Measurements from ENCODE around the gene GNG13. TPM values are rescaled to one million over a fixed set of nuclear protein-coding genes. Genes with fewer than 3 reads are reported as not detected.

Gene GNG13
- total RNA-seq, 1 donor from 2014 or later: not detected

DNA sequence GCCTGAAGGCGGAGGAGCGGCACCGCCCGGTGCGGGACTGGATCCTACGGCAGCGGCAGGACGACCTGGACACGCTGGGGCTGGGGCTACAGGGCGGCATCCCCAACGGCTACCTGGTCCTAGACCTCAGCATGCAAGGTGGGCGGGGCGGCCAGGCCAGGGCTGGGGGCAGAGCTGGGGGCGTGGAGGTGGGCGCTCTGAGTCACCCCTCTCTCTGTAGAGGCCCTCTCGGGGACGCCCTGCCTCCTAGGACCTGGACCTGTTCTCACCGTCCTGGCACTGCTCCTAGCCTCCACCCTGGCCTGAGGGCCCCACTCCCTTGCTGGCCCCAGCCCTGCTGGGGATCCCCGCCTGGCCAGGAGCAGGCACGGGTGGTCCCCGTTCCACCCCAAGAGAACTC, 32.1 kb downstream of the GNG13 start:
- H3K36me3 ChIP-seq: no peaks in the 10 kb centered on the region
- ATAC-seq (no peak), DNase-seq (no peak)
- H3K4me3 ChIP-seq: no peak overlapping the region
- no peak overlapping the region for H3K27ac ChIP-seq
- no peaks in the 10 kb centered on the region for H3K4me1 ChIP-seq
- TF ChIP-seq, protein P1, sequence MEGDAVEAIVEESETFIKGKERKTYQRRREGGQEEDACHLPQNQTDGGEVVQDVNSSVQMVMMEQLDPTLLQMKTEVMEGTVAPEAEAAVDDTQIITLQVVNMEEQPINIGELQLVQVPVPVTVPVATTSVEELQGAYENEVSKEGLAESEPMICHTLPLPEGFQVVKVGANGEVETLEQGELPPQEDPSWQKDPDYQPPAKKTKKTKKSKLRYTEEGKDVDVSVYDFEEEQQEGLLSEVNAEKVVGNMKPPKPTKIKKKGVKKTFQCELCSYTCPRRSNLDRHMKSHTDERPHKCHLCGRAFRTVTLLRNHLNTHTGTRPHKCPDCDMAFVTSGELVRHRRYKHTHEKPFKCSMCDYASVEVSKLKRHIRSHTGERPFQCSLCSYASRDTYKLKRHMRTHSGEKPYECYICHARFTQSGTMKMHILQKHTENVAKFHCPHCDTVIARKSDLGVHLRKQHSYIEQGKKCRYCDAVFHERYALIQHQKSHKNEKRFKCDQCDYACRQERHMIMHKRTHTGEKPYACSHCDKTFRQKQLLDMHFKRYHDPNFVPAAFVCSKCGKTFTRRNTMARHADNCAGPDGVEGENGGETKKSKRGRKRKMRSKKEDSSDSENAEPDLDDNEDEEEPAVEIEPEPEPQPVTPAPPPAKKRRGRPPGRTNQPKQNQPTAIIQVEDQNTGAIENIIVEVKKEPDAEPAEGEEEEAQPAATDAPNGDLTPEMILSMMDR (IDR thresholded peaks at IDR 0.05): no peak
- H3K9me3 ChIP-seq: no peaks in the 10 kb centered on the region
- no peaks in the 10 kb centered on the region for H3K27me3 ChIP-seq (ENCODE audit: low read depth)
- intact Hi-C loops (cut with DNase I): no loop called here

DNA sequence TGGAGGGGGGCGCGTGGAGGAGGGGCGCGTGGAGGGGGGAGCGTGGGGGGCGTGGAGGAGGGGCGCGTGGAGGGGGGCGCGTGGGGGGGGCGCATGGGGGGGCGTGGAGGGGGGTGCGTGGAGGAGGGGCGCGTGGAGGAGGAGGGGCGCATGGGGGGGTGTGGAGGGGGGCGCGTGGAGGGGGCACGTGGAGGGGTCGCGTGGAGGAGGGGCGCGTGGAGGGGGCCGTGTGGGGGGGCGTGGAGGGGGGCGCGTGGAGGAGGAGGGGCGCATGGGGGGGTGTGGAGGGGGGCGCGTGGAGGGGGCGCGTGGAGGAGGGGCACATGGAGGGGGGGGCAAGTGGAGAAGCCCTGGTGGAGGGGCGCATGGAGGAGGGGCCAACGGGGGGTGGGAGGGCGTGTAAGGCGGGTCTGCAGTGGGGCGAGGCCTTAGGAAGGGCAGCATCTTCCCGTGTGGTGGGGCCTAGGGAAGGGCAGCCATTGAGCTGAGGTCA, 32.7 kb downstream of the GNG13 start:
- ATAC-seq (no peak), DNase-seq (no peak)
- H3K4me1 ChIP-seq: no peaks in the 10 kb centered on the region
- no peaks in the 10 kb centered on the region for H3K9me3 ChIP-seq
- H3K4me3 ChIP-seq: no peak overlapping the region
- intact Hi-C loops (cut with DNase I): no loop called here
- no peak overlapping the region for H3K27ac ChIP-seq
- no peaks in the 10 kb centered on the region for H3K36me3 ChIP-seq
- no peaks in the 10 kb centered on the region for H3K27me3 ChIP-seq (ENCODE audit: low read depth)
- TF ChIP-seq, protein P1 (IDR thresholded peaks at IDR 0.05): no peak

DNA sequence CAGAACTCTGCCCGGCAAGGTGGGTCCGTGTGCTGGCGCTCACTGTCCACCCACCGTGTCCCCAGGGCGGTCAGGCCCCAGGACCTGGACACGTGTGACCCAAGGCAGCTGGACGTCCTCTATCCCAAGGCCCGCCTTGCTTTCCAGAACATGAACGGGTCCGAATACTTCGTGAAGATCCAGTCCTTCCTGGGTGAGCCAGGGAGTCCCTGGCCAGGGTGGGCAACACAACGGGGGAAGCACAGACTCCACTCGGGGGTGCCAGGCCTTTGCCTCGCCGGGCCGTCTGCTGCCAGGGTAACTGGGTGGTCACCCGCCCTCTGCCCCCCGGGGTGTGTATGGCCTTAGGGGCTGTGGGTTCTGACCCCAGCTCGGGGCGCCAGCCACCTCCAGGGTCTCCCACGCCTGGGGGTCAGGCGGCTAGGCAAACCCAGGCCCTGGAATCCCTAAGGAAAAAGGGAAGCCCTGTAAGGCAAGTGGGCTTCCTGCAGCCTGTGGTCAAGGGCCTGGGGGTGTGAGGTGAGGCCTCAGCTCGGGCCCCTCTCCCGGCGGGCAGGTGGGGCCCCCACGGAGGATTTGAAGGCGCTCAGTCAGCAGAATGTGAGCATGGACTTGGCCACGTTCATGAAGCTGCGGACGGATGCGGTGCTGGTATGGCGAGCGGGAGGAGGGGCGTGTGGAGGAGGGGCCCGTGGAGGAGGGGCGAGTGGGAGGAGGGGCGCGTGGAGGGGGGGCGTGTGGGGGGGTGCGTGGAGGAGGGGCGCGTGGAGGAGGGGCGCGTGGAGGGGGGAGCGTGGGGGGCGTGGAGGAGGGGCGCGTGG, 33.5 kb downstream of the GNG13 start:
- no peaks in the 10 kb centered on the region for H3K36me3 ChIP-seq
- ATAC-seq (no peak), DNase-seq (no peak)
- no peaks in the 10 kb centered on the region for H3K4me1 ChIP-seq
- no peak overlapping the region for H3K4me3 ChIP-seq
- intact Hi-C loops (cut with DNase I): no loop called here
- no peaks in the 10 kb centered on the region for H3K27me3 ChIP-seq (ENCODE audit: low read depth)
- no peaks in the 10 kb centered on the region for H3K9me3 ChIP-seq
- TF ChIP-seq, protein P1 (IDR thresholded peaks at IDR 0.05): no peak
- no peak overlapping the region for H3K27ac ChIP-seq

DNA sequence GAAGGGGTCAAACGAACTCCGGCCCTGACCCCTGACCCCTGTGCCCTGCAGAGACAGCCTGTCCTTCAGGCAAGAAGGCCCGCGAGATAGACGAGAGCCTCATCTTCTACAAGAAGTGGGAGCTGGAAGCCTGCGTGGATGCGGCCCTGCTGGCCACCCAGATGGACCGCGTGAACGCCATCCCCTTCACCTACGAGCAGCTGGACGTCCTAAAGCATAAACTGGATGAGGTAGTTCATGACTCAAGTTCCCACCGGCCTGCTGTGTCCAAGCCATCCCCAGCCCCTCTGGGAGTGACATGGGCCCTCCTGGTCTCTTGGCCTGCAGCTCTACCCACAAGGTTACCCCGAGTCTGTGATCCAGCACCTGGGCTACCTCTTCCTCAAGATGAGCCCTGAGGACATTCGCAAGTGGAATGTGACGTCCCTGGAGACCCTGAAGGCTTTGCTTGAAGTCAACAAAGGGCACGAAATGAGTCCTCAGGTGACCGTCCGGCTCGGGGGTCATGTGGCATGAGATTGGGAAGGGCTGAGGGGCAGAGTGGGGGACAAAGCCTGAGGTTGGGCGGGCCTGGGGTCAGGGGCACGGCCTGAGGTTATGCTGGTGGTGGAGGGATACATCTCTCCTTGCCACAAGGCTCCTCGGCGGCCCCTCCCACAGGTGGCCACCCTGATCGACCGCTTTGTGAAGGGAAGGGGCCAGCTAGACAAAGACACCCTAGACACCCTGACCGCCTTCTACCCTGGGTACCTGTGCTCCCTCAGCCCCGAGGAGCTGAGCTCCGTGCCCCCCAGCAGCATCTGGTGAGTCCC, 34.3 kb downstream of the GNG13 start:
- Histone ChIP-seq H3K9me3 (no peaks in the 10 kb centered on the region), H3K27me3 (ENCODE audit: low read depth) (no peaks in the 10 kb centered on the region), H3K36me3 (no peaks in the 10 kb centered on the region), H3K4me1 (no peaks in the 10 kb centered on the region), H3K27ac (no peak overlapping the region), H3K4me3 (no peak overlapping the region)
- ATAC-seq: no peak
- DNase-seq: no peak
- intact Hi-C loops (cut with DNase I): no loop called here
- TF ChIP-seq, protein P1 (IDR thresholded peaks at IDR 0.05): no peak

DNA sequence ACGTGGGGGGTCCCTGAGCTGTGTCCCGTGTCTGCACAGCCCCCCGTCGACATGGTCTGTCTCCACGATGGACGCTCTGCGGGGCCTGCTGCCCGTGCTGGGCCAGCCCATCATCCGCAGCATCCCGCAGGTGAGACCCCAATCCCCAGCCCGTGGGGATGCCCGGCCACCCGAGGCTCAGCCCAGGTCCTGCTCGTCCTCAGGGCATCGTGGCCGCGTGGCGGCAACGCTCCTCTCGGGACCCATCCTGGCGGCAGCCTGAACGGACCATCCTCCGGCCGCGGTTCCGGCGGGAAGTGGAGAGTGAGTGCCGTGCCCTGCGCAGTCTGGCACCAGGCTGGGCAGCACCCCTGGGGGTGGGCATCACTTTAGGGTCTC, 35.1 kb downstream of the GNG13 start:
- no peaks in the 10 kb centered on the region for H3K27me3 ChIP-seq (ENCODE audit: low read depth)

More for the DNA sequence above, 35.1 kb downstream of the GNG13 start:
- TF ChIP-seq, protein P1 (IDR thresholded peaks at IDR 0.05): no peak
- intact Hi-C loops (cut with DNase I): no loop called here
- Histone ChIP-seq H3K4me1 (peaks cover under 1% of the 10 kb centered on the region), H3K36me3 (no peaks in the 10 kb centered on the region), H3K27ac (no peak overlapping the region), H3K4me3 (no peak overlapping the region), H3K9me3 (no peaks in the 10 kb centered on the region)
- DNase-seq (no peak), ATAC-seq (no peak)

Measured in lower lobe of right lung (tissue), 2 donors.